Measurements from ENCODE around the gene SLC29A4.

SLC29A4 gene

GRCh38 chr7:5332579-5332978, 49.8 kb downstream of the SLC29A4 start:
- DNase-seq, result no peak

- no peak for DNase-seq
These were observed 50.6 kb downstream of the SLC29A4 start for GRCh38 chr7:5333121-5334045.

- no peak for DNase-seq
These were observed 51.9 kb downstream of the SLC29A4 start for GRCh38 chr7:5334671-5335070.

- DNase-seq, result no peak
These were observed 54.3 kb downstream of the SLC29A4 start for GRCh38 chr7:5337047-5337446.

- no peak for DNase-seq
These were observed 57.2 kb downstream of the SLC29A4 start for GRCh38 chr7:5339955-5340354.

GRCh38 chr7:5342631-5343030, 59.9 kb downstream of the SLC29A4 start:
- no peak for DNase-seq

GRCh38 chr7:5343884-5344283, 61.1 kb downstream of the SLC29A4 start:
- DNase-seq, result no peak

GRCh38 chr7:5344342-5344741, 61.6 kb downstream of the SLC29A4 start:
- no peak for DNase-seq

GRCh38 chr7:5345171-5345570, 62.4 kb downstream of the SLC29A4 start:
- DNase-seq, result no peak

- no peak for DNase-seq
These were observed 62.9 kb downstream of the SLC29A4 start for GRCh38 chr7:5345671-5346070.

- no peak for DNase-seq
These were observed 65.6 kb downstream of the SLC29A4 start for GRCh38 chr7:5348134-5349004.

GRCh38 chr7:5349005-5349380, 66.2 kb downstream of the SLC29A4 start:
- no peak for DNase-seq

GRCh38 chr7:5349437-5350173, 66.9 kb downstream of the SLC29A4 start:
- DNase-seq, result no peak

GRCh38 chr7:5350174-5350463, 67.4 kb downstream of the SLC29A4 start:
- DNase-seq, result no peak

- peak in 1 of 2 experiments; percentile 36 for DNase-seq
These were observed 68.0 kb downstream of the SLC29A4 start for GRCh38 chr7:5350600-5351385.

- DNase-seq, result no peak
These were observed 68.9 kb downstream of the SLC29A4 start for GRCh38 chr7:5351507-5352265.

- no peak for DNase-seq
These were observed 69.8 kb downstream of the SLC29A4 start for GRCh38 chr7:5352440-5353010.

GRCh38 chr7:5354460-5355232, 71.9 kb downstream of the SLC29A4 start:
- peak; percentile 75 to 86 for DNase-seq

Data from NCI-H526 (cell line).